ENCODE results near the gene UBAP1. TPM values are rescaled to one million over a fixed set of nuclear protein-coding genes. Genes with fewer than 3 reads are reported as not detected.

The UBAP1 gene
- total RNA-seq, 4 donors from 2014 or later = 69.5 to 162 (median 90.8) TPM

DNA sequence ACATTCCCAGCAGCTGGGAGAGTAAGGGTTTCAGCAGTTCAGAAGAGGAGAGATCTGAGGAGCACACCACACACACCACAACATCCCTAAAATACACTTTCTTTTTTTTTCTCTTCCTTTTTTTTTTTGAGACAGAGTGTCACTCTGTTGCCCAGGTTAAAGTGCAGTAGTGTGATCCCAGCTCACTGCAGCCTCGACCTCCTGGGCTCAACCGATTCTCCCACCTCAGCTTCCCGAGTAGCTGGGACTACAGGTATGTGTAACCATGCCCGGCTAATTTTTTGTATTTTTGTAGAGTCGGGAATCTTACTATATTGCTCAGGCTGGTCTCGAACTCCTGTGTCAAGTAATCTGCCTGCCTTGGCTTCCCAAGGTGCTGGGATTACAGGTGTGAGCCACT is 9.7 kb upstream of the UBAP1 start:
- Histone ChIP-seq H3K36me3 (no peaks in the 10 kb centered on the region), H3K4me3 (no peak overlapping the region), H3K9me3 (no peaks in the 10 kb centered on the region), H3K27ac (no peak overlapping the region), H3K27me3 (no peaks in the 10 kb centered on the region), H3K4me1 (peaks cover 0 to 12% of the 10 kb centered on the region in 2 donors)
- in situ Hi-C loops (cut with MboI; ENCODE audit: low sequenced_read_pairs in 4 of 4) = no loop called here
- intact Hi-C loops (cut with DNase I; ENCODE audit: low total_unique reads) = no loop called here
- TF ChIP-seq CTCF (IDR thresholded peaks at IDR 0.05 in 4 of 5, conservative IDR thresholded peaks at IDR 0.05 in 1 of 5) = no peak
- TF ChIP-seq POLR2A (IDR thresholded peaks at IDR 0.05) = no peak
- no peak for DNase-seq
- no peak for ATAC-seq

DNA sequence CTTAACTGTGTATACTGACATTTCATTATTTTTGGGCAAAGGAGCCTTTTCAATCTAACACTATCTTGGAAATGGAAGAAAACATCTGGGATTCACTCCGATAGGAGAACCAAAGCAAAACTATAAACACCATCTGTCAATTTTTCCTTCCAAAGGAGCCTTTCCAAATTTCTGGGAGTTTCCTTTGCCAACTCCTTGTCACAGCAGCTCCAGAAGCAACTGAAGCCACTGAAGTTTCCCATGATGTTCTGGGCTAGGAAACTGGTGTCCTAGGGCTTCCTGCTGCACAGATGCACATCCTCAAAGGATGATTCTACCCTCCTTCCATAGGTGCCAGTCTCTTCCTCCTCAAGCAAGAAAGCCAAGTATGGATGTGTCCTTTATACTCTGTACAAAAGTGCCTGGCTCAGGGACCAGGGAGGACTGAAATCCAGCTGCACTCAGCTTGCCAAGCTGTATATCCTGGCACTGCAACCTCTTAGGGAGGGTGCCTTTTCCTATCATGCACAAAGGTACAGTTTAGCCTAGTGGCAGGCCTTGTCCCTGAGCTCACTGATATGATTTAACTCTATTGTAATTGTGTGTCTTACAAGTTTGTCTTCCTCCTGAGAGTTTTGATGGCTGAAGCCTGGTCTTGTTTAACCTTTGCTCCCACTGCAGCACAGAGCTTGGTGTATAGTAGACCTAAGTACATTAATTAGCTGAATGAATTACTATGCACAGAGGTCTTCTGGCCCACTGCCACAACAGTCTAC is 8.4 kb upstream of the UBAP1 start:
- in situ Hi-C loops (cut with MboI; ENCODE audit: low sequenced_read_pairs in 4 of 4) (no loop called here), intact Hi-C loops (cut with DNase I; ENCODE audit: low total_unique reads) (loop anchor here (10.0 kb wide), 1 partner anchor 126 kb away; the partner anchor contains the start of gene UBAP2)
- Histone ChIP-seq H3K4me1 (peaks cover 0 to 12% of the 10 kb centered on the region in 2 donors), H3K27ac (no peak overlapping the region), H3K27me3 (no peaks in the 10 kb centered on the region), H3K36me3 (no peaks in the 10 kb centered on the region), H3K9me3 (no peaks in the 10 kb centered on the region), H3K4me3 (no peak overlapping the region)
- DNase-seq (no peak), ATAC-seq (peak in 1 of 2 donors; percentile 30)
- TF ChIP-seq CTCF (IDR thresholded peaks at IDR 0.05 in 4 of 5, conservative IDR thresholded peaks at IDR 0.05 in 1 of 5) (no peak), POLR2A (IDR thresholded peaks at IDR 0.05) (no peak)

- no peaks in the 10 kb centered on the region for H3K9me3 ChIP-seq
- ATAC-seq (no peak), DNase-seq (peak in 1 of 2 donors; percentile 25)
- H3K27me3 ChIP-seq = no peaks in the 10 kb centered on the region
- in situ Hi-C loops (cut with MboI; ENCODE audit: low sequenced_read_pairs in 4 of 4) (no loop called here), intact Hi-C loops (cut with DNase I; ENCODE audit: low total_unique reads) (loop anchor here (10.0 kb wide), 1 partner anchor 127 kb away; the partner anchor contains the start of gene UBAP2)
- H3K36me3 ChIP-seq = no peaks in the 10 kb centered on the region
- H3K27ac ChIP-seq = no peak overlapping the region
- H3K4me3 ChIP-seq = no peak overlapping the region
- peaks cover 0 to 12% of the 10 kb centered on the region in 2 donors for H3K4me1 ChIP-seq
- TF ChIP-seq POLR2A (IDR thresholded peaks at IDR 0.05) (no peak), CTCF (IDR thresholded peaks at IDR 0.05 in 4 of 5, conservative IDR thresholded peaks at IDR 0.05 in 1 of 5) (no peak)
Measured at GRCh38 chr9:34171753-34172535, 6.9 kb upstream of the UBAP1 start.

DNA sequence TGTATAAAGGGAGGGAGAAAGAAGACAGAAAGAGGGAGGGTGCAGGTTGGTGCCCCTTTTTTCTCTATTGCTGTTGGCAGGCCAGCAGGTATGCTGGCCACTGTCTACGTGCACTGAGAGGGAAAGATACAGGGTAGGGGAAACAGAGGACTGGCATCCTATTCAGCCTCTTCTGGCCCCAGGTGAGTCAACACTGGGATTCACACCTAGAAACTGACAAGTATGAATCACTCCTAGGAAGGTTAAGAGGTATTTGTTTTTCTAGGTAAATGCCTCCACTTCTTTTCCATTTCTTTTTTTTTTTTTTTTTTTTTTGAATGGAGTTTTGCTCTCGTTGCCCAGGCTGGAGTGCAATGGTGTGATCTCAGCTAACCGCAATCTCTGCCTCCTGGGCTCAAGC is 2.8 kb upstream of the UBAP1 start:
- H3K27ac ChIP-seq = no peak overlapping the region
- ATAC-seq (no peak), DNase-seq (no peak)
- no peaks in the 10 kb centered on the region for H3K9me3 ChIP-seq
- H3K27me3 ChIP-seq = no peaks in the 10 kb centered on the region
- intact Hi-C loops (cut with DNase I; ENCODE audit: low total_unique reads) (loop anchor here (5.0 to 10.0 kb wide), 3 partner anchors 49 to 156 kb away; partner anchors contain the start of genes DCAF12 and UBAP2), in situ Hi-C loops (cut with MboI; ENCODE audit: low sequenced_read_pairs in 4 of 4) (no loop called here)
- TF ChIP-seq CTCF (IDR thresholded peaks at IDR 0.05 in 4 of 5, conservative IDR thresholded peaks at IDR 0.05 in 1 of 5) (no peak), POLR2A (IDR thresholded peaks at IDR 0.05) (no peak)
- no peaks in the 10 kb centered on the region for H3K36me3 ChIP-seq
- peaks cover 10 to 15% of the 10 kb centered on the region in 2 donors for H3K4me1 ChIP-seq
- H3K4me3 ChIP-seq = no peak overlapping the region

All from gastrocnemius medialis (tissue), 4 donors.